Trophoblast cell (in vitro differentiated cells and primary cell): ENCODE results near the gene PHF14.
A peak's percentile ranks its signal among the peaks of the same experiment; 100 is the strongest.

Experiments
- DNase-seq, 2 donors: peaks; one replicate each; pipeline ENCODE4 v3.0.0-alpha.2; 2016
- H2AFZ ChIP-seq: 2 replicates; pipeline ENCODE4 v1.6.1; 2013; ENCODE audit warnings: low read length, moderate library complexity, mild to moderate bottlenecking; ENCODE audit not compliant: insufficient read depth, poor library complexity
- H2AK5ac ChIP-seq: 2 replicates; pipeline ENCODE4 v1.6.1; 2013; ENCODE audit warnings: mild to moderate bottlenecking, low read length
- H2BK120ac ChIP-seq: 2 replicates; pipeline ENCODE4 v1.6.1; 2013; ENCODE audit warnings: low read length, mild to moderate bottlenecking, moderate library complexity; ENCODE audit not compliant: insufficient read depth, poor library complexity
- H2BK12ac ChIP-seq: 2 replicates; pipeline ENCODE4 v1.6.1; 2013; ENCODE audit warnings: mild to moderate bottlenecking, low read length, moderate library complexity
- H2BK5ac ChIP-seq: 2 replicates; pipeline ENCODE4 v1.6.1; 2013; ENCODE audit warnings: low read length, low read depth, moderate library complexity, mild to moderate bottlenecking; ENCODE audit not compliant: poor library complexity
- H3K14ac ChIP-seq: 2 replicates; pipeline ENCODE4 v1.6.1; 2013; ENCODE audit warnings: mild to moderate bottlenecking, low read length
- H3K18ac ChIP-seq: 2 replicates; pipeline ENCODE4 v1.6.1; 2013; ENCODE audit warnings: mild to moderate bottlenecking, low read length
- H3K23ac ChIP-seq: 2 replicates; pipeline ENCODE4 v1.6.1; 2013; ENCODE audit warnings: low read length
- H3K27ac ChIP-seq: 2 replicates; pipeline ENCODE4 v1.5.1; 2013; ENCODE audit warnings: low read depth, mild to moderate bottlenecking, inconsistent platforms, low read length, moderate library complexity
- H3K27me3 ChIP-seq: 2 replicates; pipeline ENCODE4 v1.6.1; 2013; ENCODE audit warnings: inconsistent platforms, mild to moderate bottlenecking, low read length, moderate library complexity; ENCODE audit not compliant: insufficient read depth
- H3K36me3 ChIP-seq, 2 experiments: 1 replicate in 1 of 2; 2 replicates in 1 of 2; pipeline ENCODE4 v1.6.1; 2013; ENCODE audit warnings: low read length in 2 of 2, mild to moderate bottlenecking in 2 of 2, moderate library complexity in 1 of 2; ENCODE audit not compliant: insufficient read depth in 2 of 2, control insufficient read depth in 1 of 2
- H3K4ac ChIP-seq: 2 replicates; pipeline ENCODE4 v1.6.1; 2013; ENCODE audit warnings: low read depth, mild to moderate bottlenecking, low read length, moderate library complexity
- H3K4me1 ChIP-seq, 2 experiments: 1 replicate in 1 of 2; 2 replicates in 1 of 2; pipeline ENCODE4 v1.6.1; 2013; ENCODE audit warnings: low read length in 2 of 2, mild to moderate bottlenecking in 2 of 2, moderate library complexity in 1 of 2; ENCODE audit not compliant: insufficient read depth in 2 of 2, control insufficient read depth in 1 of 2
- H3K4me2 ChIP-seq: 2 replicates; pipeline ENCODE4 v1.6.1; 2013; ENCODE audit warnings: inconsistent platforms, mild to moderate bottlenecking, low read length, moderate library complexity
- H3K4me3 ChIP-seq: 2 replicates; pipeline ENCODE4 v1.5.1; 2013; ENCODE audit warnings: mild to moderate bottlenecking, low read depth, low read length, inconsistent platforms
- H3K79me1 ChIP-seq: one replicate; pipeline ENCODE4 v1.6.1; 2013; ENCODE audit warnings: low read length
- H3K79me2 ChIP-seq: 2 replicates; pipeline ENCODE4 v1.6.1; 2013; ENCODE audit warnings: low read length, mild to moderate bottlenecking; ENCODE audit not compliant: control insufficient read depth, insufficient read depth, poor library complexity
- H3K9ac ChIP-seq: 2 replicates; pipeline ENCODE4 v1.6.1; 2013; ENCODE audit warnings: mild to moderate bottlenecking, low read length
- H3K9me3 ChIP-seq: 2 replicates; pipeline ENCODE4 v1.6.1; 2013; ENCODE audit warnings: low read depth, mild to moderate bottlenecking, control low read depth, inconsistent platforms, low read length; ENCODE audit not compliant: insufficient read depth
- H4K12ac ChIP-seq: 2 replicates; pipeline ENCODE4 v1.6.1; 2013; ENCODE audit warnings: low read depth, mild to moderate bottlenecking, low read length, moderate library complexity
- H4K8ac ChIP-seq: 2 replicates; pipeline ENCODE4 v1.6.1; 2013; ENCODE audit warnings: low read depth, mild to moderate bottlenecking, low read length, moderate library complexity
- H4K91ac ChIP-seq: one replicate; pipeline ENCODE4 v1.6.1; 2013; ENCODE audit warnings: low read depth, mild to moderate bottlenecking, low read length, moderate library complexity
- WGBS: extraction: QIAGEN DNeasy Blood & Tissue Kit; methylation state at CpG from one replicate; pipeline ENCODE4 v1.1.7; 2013; ENCODE audit warnings: missing lambda C conversion rate; ENCODE audit not compliant: insufficient read length, insufficient coverage; ENCODE audit errors: extremely low coverage; 5-methylcytosine and 5-hydroxymethylcytosine counted together

Gene PHF14

DNA sequence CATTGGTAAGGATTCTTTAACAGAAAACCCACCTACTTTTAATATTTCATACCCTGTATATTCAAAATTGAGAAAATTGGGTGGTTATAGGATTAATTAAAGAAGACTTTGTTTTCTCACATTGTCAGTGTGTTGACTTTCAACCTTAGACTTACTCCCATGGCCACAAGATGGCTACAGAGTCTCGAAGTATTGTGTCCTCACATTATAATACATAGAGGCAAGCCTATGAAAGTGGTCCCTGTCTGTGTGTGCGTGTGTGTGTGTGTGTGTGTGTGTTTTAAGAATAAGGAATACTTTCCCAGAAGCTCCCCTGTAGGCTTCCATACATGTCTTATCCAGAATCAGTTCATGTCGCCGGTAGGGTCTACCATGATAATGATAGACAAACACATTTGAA lies 180.0 kb downstream of the PHF14 start:
- Histone ChIP-seq H3K4me3 (no peak overlapping the region), H4K8ac (no peak overlapping the region), H3K27me3 (no peaks in the 10 kb centered on the region), H3K79me2 (no peaks in the 10 kb centered on the region), H3K18ac (no peak overlapping the region), H4K91ac (no peak overlapping the region), H3K4ac (no peak overlapping the region), H2BK120ac (no peak overlapping the region), H2BK5ac (no peak overlapping the region), H4K12ac (no peak overlapping the region), H3K9ac (no peak overlapping the region), H2AFZ (no peak overlapping the region), H3K23ac (no peak overlapping the region), H3K36me3 (no peaks in the 10 kb centered on the region), H3K14ac (no peak overlapping the region), H2BK12ac (no peak overlapping the region), H3K79me1 (no peaks in the 10 kb centered on the region), H3K4me2 (no peak overlapping the region), H3K27ac (no peak overlapping the region), H2AK5ac (no peak overlapping the region), H3K9me3 (no peaks in the 10 kb centered on the region), H3K4me1 (no peaks in the 10 kb centered on the region)
- DNase-seq = peak in 1 of 2 donors; percentile 16
- no CpG with 5 or more reads among the region's 4 CpGs for WGBS

GRCh38 chr7:11155883-11156282 lies 182.2 kb downstream of the PHF14 start:
- H3K4ac ChIP-seq = no peak overlapping the region
- H4K91ac ChIP-seq = no peak overlapping the region
- H3K36me3 ChIP-seq = no peaks in the 10 kb centered on the region
- H3K14ac ChIP-seq = no peak overlapping the region
- no peak overlapping the region for H2BK5ac ChIP-seq
- H2AFZ ChIP-seq = no peak overlapping the region
- no peaks in the 10 kb centered on the region for H3K4me1 ChIP-seq
- no peak overlapping the region for H2AK5ac ChIP-seq
- no peak overlapping the region for H4K12ac ChIP-seq
- H3K27ac ChIP-seq = no peak overlapping the region
- H3K79me2 ChIP-seq = no peaks in the 10 kb centered on the region
- H2BK120ac ChIP-seq = no peak overlapping the region
- no peak overlapping the region for H3K4me2 ChIP-seq
- H3K4me3 ChIP-seq = no peak overlapping the region
- no peak overlapping the region for H3K9ac ChIP-seq
- H4K8ac ChIP-seq = no peak overlapping the region
- H3K18ac ChIP-seq = no peak overlapping the region
- H2BK12ac ChIP-seq = no peak overlapping the region
- no peak for DNase-seq
- no peaks in the 10 kb centered on the region for H3K9me3 ChIP-seq
- H3K79me1 ChIP-seq = no peaks in the 10 kb centered on the region
- no peak overlapping the region for H3K23ac ChIP-seq
- WGBS = no CpG with 5 or more reads among the region's 1 CpG
- no peaks in the 10 kb centered on the region for H3K27me3 ChIP-seq

GRCh38 chr7:11161499-11161898 lies 187.8 kb downstream of the PHF14 start:
- Histone ChIP-seq H3K18ac (no peak overlapping the region), H4K8ac (no peak overlapping the region), H3K27me3 (no peaks in the 10 kb centered on the region), H3K4me2 (no peak overlapping the region), H3K9me3 (no peaks in the 10 kb centered on the region), H3K36me3 (no peaks in the 10 kb centered on the region), H4K91ac (no peak overlapping the region), H2AFZ (no peak overlapping the region), H2AK5ac (no peak overlapping the region), H3K9ac (no peak overlapping the region), H3K79me1 (no peaks in the 10 kb centered on the region), H3K27ac (no peak overlapping the region), H3K4me3 (no peak overlapping the region), H3K23ac (no peak overlapping the region), H3K4ac (no peak overlapping the region), H2BK5ac (no peak overlapping the region), H3K4me1 (no peaks in the 10 kb centered on the region), H3K14ac (no peak overlapping the region), H3K79me2 (no peaks in the 10 kb centered on the region), H2BK120ac (no peak overlapping the region), H2BK12ac (no peak overlapping the region), H4K12ac (no peak overlapping the region)
- no CpG with 5 or more reads among the region's 1 CpG for WGBS
- no peak for DNase-seq

DNA sequence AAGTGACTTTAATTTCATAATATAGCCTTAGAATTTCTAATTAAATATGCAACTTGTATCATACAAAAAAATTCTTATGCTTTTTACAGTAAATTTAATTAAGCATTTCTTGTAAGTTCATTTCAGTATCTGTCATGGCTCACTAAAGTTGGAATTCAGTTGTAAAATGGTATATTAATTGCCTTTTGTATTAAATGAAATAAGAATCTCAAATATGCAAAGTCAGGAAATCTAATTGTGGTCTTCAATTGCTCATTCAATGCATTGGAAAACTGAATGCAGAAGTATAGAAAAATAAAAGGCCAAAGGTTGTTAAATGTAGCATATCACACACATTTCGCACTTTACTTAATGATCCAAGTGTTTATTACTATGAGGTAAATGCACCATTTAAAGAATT lies 189.5 kb downstream of the PHF14 start:
- H2AFZ ChIP-seq = no peak overlapping the region
- H4K12ac ChIP-seq = no peak overlapping the region
- no peaks in the 10 kb centered on the region for H3K27me3 ChIP-seq
- no peak overlapping the region for H3K27ac ChIP-seq
- no peak overlapping the region for H2BK5ac ChIP-seq
- no peak overlapping the region for H2BK12ac ChIP-seq
- H3K9ac ChIP-seq = no peak overlapping the region
- no peak overlapping the region for H3K14ac ChIP-seq
- no CpG with 5 or more reads among the region's 1 CpG for WGBS
- H3K79me2 ChIP-seq = no peaks in the 10 kb centered on the region
- H3K36me3 ChIP-seq = no peaks in the 10 kb centered on the region
- H3K23ac ChIP-seq = no peak overlapping the region
- no peaks in the 10 kb centered on the region for H3K4me1 ChIP-seq
- no peak overlapping the region for H2AK5ac ChIP-seq
- H3K9me3 ChIP-seq = no peaks in the 10 kb centered on the region
- no peak overlapping the region for H2BK120ac ChIP-seq
- no peak overlapping the region for H4K91ac ChIP-seq
- H4K8ac ChIP-seq = no peak overlapping the region
- H3K4ac ChIP-seq = no peak overlapping the region
- H3K18ac ChIP-seq = no peak overlapping the region
- no peak overlapping the region for H3K4me2 ChIP-seq
- H3K79me1 ChIP-seq = no peaks in the 10 kb centered on the region
- H3K4me3 ChIP-seq = no peak overlapping the region
- DNase-seq = no peak
